GM12873 (cell line): ENCODE measurements around the gene DENND5B.

Experiments used
- TF ChIP-seq, protein P1 (sequence below): IDR thresholded peaks from 2 replicates; pipeline ENCODE4 v1.5.1; 2012; ENCODE audit warnings: low read depth, mild to moderate bottlenecking, moderate library complexity, low read length, control low read depth; ENCODE audit not compliant: insufficient read depth; ENCODE audit errors: missing control alignments

DENND5B gene

GRCh38 chr12:31582155-31582554 lies 8.8 kb downstream of the DENND5B start:
- TF ChIP-seq, protein P1, sequence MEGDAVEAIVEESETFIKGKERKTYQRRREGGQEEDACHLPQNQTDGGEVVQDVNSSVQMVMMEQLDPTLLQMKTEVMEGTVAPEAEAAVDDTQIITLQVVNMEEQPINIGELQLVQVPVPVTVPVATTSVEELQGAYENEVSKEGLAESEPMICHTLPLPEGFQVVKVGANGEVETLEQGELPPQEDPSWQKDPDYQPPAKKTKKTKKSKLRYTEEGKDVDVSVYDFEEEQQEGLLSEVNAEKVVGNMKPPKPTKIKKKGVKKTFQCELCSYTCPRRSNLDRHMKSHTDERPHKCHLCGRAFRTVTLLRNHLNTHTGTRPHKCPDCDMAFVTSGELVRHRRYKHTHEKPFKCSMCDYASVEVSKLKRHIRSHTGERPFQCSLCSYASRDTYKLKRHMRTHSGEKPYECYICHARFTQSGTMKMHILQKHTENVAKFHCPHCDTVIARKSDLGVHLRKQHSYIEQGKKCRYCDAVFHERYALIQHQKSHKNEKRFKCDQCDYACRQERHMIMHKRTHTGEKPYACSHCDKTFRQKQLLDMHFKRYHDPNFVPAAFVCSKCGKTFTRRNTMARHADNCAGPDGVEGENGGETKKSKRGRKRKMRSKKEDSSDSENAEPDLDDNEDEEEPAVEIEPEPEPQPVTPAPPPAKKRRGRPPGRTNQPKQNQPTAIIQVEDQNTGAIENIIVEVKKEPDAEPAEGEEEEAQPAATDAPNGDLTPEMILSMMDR = no peak

- TF ChIP-seq, protein P1 = no peak
Observed at GRCh38 chr12:31578632-31579031, 12.3 kb downstream of the DENND5B start.

DNA sequence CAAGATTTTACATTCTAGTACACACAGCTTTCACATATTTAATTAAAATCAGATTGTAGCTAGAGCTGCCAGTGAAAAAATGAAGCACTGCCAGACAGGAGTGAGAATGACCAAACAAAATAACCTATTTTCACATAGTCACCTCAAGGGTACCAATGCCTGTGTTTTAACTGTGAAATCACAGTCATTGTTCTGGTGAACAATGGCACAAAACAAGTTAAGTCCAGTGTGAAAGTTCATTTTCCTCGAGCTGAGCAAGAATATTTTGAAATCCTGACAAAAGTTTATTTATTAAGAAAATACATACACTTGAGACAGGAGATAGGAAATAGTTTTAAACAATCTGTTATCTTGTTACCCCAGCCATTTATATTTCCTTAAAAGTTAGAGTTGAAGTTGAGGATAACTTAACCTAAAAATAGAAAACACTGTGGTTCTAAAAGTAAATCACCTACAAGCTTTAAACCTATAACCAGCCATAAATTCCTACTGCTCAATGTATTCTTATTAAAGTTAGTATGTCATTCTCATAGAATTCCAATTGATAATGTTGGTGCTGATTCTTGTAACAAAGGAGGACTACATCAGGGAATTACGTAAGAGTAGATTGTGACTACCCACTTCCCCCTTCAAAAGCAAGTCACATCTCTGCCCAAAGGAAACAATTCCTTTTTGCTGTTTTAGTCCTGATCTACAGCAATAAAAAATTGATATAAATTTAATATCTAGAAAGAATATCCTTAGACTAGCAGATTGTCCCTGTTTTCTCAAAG lies 15.9 kb downstream of the DENND5B start:
- TF ChIP-seq, protein P1 = no peak

GRCh38 chr12:31572900-31573600 lies 17.9 kb downstream of the DENND5B start:
- TF ChIP-seq, protein P1 = no peak

GRCh38 chr12:31570880-31571279 lies 20.1 kb downstream of the DENND5B start:
- TF ChIP-seq, protein P1 = no peak

DNA sequence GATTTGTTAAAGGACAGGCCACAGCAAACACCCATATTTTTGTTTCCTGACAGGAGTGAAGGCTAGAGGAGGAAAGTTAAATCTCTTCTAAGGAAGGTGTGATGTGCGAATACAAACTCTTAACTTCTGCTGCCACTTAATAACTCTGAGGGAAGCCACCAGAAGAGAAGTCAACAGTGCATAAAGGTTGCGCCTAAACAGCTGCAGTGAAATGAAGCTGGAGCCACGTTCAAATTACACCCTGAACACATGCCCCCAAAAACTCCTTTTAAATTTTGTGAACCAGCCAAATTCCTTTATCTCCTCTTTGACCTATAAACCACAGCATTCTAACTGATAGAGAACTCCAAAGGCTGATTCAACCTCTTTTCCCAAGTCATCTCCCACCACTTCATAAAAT lies 22.4 kb downstream of the DENND5B start:
- TF ChIP-seq, protein P1 = no peak

DNA sequence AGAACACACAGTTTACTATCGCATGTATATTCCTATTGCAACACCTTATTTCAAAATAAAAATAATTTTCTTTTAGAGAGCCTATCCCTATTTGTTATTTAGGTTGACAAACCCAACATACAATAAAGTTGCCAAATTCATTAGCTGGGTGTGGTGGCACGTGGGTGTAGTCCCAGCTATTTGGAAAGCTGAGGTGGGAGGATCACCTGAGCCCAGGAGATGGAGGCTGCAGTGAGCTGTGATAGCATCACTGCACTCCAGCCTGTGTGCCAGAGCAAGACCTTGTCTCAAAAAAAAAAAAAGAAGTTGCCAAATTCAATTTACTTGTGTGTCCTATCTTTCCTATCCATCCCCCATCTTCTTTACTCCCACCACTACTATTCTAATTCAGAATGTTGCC lies 23.9 kb downstream of the DENND5B start:
- TF ChIP-seq, protein P1 = no peak
